H1 (cell line): ENCODE results near the gene LRPAP1. TPM values are rescaled to one million over a fixed set of nuclear protein-coding genes. Genes with fewer than 3 reads are reported as not detected.

Source experiments
- CTCF ChIA-PET: fragments of 300-600 bp; sonication (Branson Sonifier 250); formaldehyde crosslinking; loops from one replicate; lab custom pipeline; 2021; ENCODE audit not compliant: partially characterized antibody; lab: Charles Lee
- POLR2A ChIA-PET: fragments of 300-600 bp; sonication (Branson Sonifier 250); formaldehyde crosslinking; loops from one replicate; lab custom pipeline; 2021; ENCODE audit warnings: inconsistent platforms; ENCODE audit not compliant: partially characterized antibody; lab: Charles Lee
- DNase-seq, 2 experiments: peaks; one replicate each; pipeline versions ENCODE4 v3.0.0 to v3.0.0-alpha.2; 2010 to 2022; ENCODE audit warnings: low spot score in 2 of 2, low read depth in 1 of 2, mixed read lengths in 1 of 2
- FAIRE-seq: peaks from 2 replicates; lab custom pipeline; 2011; peaks lifted over from hg19 to GRCh38; lab: Jason Lieb, UNC
- H2AFZ ChIP-seq: 2 replicates; pipeline ENCODE4 v1.8.1; 2012; ENCODE audit warnings: low read length, inconsistent platforms
- H2AK5ac ChIP-seq: 2 replicates; pipeline ENCODE4 v1.6.1; 2013; ENCODE audit warnings: low read depth, low read length
- H2BK120ac ChIP-seq: replicated peaks from 2 replicates; pipeline ENCODE3; 2013; ENCODE audit warnings: low read depth, low read length, inconsistent platforms
- H2BK12ac ChIP-seq: 2 replicates; pipeline ENCODE4 v1.6.1; 2013; ENCODE audit warnings: low read depth, low read length
- H2BK15ac ChIP-seq: 2 replicates; pipeline ENCODE4 v1.6.1; 2013; ENCODE audit warnings: low read length
- H2BK20ac ChIP-seq: 2 replicates; pipeline ENCODE4 v1.6.1; 2013; ENCODE audit warnings: low read length
- H2BK5ac ChIP-seq: 2 replicates; pipeline ENCODE4 v1.6.1; 2013; ENCODE audit warnings: low read depth, low read length
- H3K14ac ChIP-seq: 2 replicates; pipeline ENCODE4 v1.6.1; 2013; ENCODE audit warnings: inconsistent platforms; ENCODE audit not compliant: insufficient read length
- H3K18ac ChIP-seq: 2 replicates; pipeline ENCODE4 v1.6.1; 2013; ENCODE audit warnings: low read length; ENCODE audit errors: extremely low read depth
- H3K23ac ChIP-seq: 2 replicates; pipeline ENCODE4 v1.6.1; 2013; ENCODE audit warnings: inconsistent platforms; ENCODE audit not compliant: insufficient read length
- H3K23me2 ChIP-seq: 2 replicates; pipeline ENCODE4 v1.6.1; 2013; ENCODE audit warnings: low read depth, low read length
- H3K27ac ChIP-seq: 2 replicates; pipeline ENCODE4 v1.6.1; 2011; ENCODE audit warnings: low read depth, low read length, inconsistent platforms
- H3K27me3 ChIP-seq, 4 experiments: replicated peaks in 1 of 4; 1 replicate in 1 of 4; 2 replicates in 3 of 4; pipeline versions ENCODE4 v1.6.1 to v1.8.1; 2011 to 2013; ENCODE audit warnings: low read length in 3 of 4, mild to moderate bottlenecking in 3 of 4, inconsistent platforms in 2 of 4, mixed read lengths in 2 of 4, moderate library complexity in 1 of 4; ENCODE audit not compliant: control insufficient read depth in 3 of 4, insufficient read depth in 3 of 4; ENCODE audit errors: extremely low read depth in 1 of 4
- H3K36me3 ChIP-seq, 4 experiments: 2 replicates each; pipeline versions ENCODE4 v1.6.1 to v1.8.1; 2011 to 2013; ENCODE audit warnings: mild to moderate bottlenecking in 4 of 4, low read length in 3 of 4, moderate library complexity in 2 of 4, control low read depth in 1 of 4, inconsistent platforms in 1 of 4; ENCODE audit not compliant: insufficient read depth in 4 of 4, control insufficient read depth in 2 of 4
- H3K4ac ChIP-seq: replicated peaks from 2 replicates; pipeline ENCODE3; 2013; ENCODE audit warnings: low read length, low read depth, mixed read lengths, inconsistent platforms; ENCODE audit not compliant: insufficient read length
- H3K4me1 ChIP-seq, 4 experiments: replicated peaks in 1 of 4; 1 replicate in 1 of 4; 2 replicates in 3 of 4; pipeline versions ENCODE4 v1.6.1 to v1.8.1; 2011 to 2013; ENCODE audit warnings: low read length in 3 of 4, inconsistent platforms in 2 of 4, mixed read lengths in 1 of 4; ENCODE audit not compliant: insufficient read depth in 4 of 4, control insufficient read depth in 3 of 4
- H3K4me2 ChIP-seq, 2 experiments: 2 replicates each; pipeline versions ENCODE4 v1.6.1 to v1.8.1; 2011 to 2013; ENCODE audit warnings: low read depth in 2 of 2, low read length in 2 of 2, control low read depth in 1 of 2, inconsistent platforms in 1 of 2, mild to moderate bottlenecking in 1 of 2; ENCODE audit not compliant: insufficient read depth in 1 of 2
- H3K4me3 ChIP-seq, 4 experiments: fragments of 200-600, 300-600 bp in 1 of 4; sonication (generic), shearing (Covaris generic), sonication (Bioruptor Twin) in 1 of 4; 2 replicates each; pipeline versions ENCODE4 v1.5.1 to v1.8.1; 2011 to 2016; ENCODE audit warnings: low read length in 4 of 4, low read depth in 3 of 4, control low read depth in 2 of 4, inconsistent platforms in 2 of 4, mild to moderate bottlenecking in 2 of 4, mixed read lengths in 1 of 4, moderate library complexity in 1 of 4; ENCODE audit not compliant: insufficient read depth in 2 of 4; ENCODE audit errors: extremely low read depth in 1 of 4
- H3K56ac ChIP-seq: replicated peaks from 2 replicates; pipeline ENCODE3; 2013; ENCODE audit warnings: low read depth, mild to moderate bottlenecking, mixed read lengths, low read length, inconsistent platforms; ENCODE audit not compliant: insufficient read length
- H3K79me1 ChIP-seq: 2 replicates; pipeline ENCODE4 v1.6.1; 2013; ENCODE audit warnings: low read depth, low read length, control low read depth
- H3K79me2 ChIP-seq, 2 experiments: 2 replicates each; pipeline versions ENCODE4 v1.6.1 to v1.8.1; 2012 to 2013; ENCODE audit warnings: low read length in 2 of 2, mild to moderate bottlenecking in 2 of 2, inconsistent platforms in 1 of 2; ENCODE audit not compliant: insufficient read depth in 2 of 2, control insufficient read depth in 1 of 2
- H3K9ac ChIP-seq, 4 experiments: replicated peaks in 1 of 4; 1 replicate in 1 of 4; 2 replicates in 3 of 4; pipeline versions ENCODE4 v1.6.1 to v1.8.1; 2011 to 2013; ENCODE audit warnings: low read depth in 3 of 4, low read length in 3 of 4, control low read depth in 2 of 4, mild to moderate bottlenecking in 2 of 4, moderate library complexity in 2 of 4, inconsistent platforms in 1 of 4; ENCODE audit errors: extremely low read depth in 1 of 4
- H3K9me3 ChIP-seq, 2 experiments: 2 replicates each; pipeline versions ENCODE4 v1.6.1 to v1.8.1; 2012 to 2013; ENCODE audit warnings: mild to moderate bottlenecking in 2 of 2, moderate library complexity in 2 of 2, control low read depth in 1 of 2, inconsistent platforms in 1 of 2, low read depth in 1 of 2, low read length in 1 of 2, mixed read lengths in 1 of 2; ENCODE audit not compliant: insufficient read depth in 2 of 2
- H4K20me1 ChIP-seq, 2 experiments: replicated peaks in 1 of 2; 2 replicates each; pipeline versions ENCODE3 to v1.8.1; 2011 to 2013; ENCODE audit warnings: inconsistent platforms in 2 of 2, low read length in 2 of 2, mild to moderate bottlenecking in 1 of 2; ENCODE audit not compliant: insufficient read depth in 2 of 2, control insufficient read depth in 1 of 2
- H4K5ac ChIP-seq: 2 replicates; pipeline ENCODE4 v1.6.1; 2013; ENCODE audit warnings: low read length, low read depth, mixed read lengths, inconsistent platforms; ENCODE audit not compliant: insufficient read length
- H4K8ac ChIP-seq: 2 replicates; pipeline ENCODE4 v1.8.0; 2013; ENCODE audit warnings: mild to moderate bottlenecking, moderate library complexity, low read length, inconsistent platforms; ENCODE audit not compliant: insufficient read depth; ENCODE audit errors: extremely low read depth
- H4K91ac ChIP-seq: replicated peaks from 2 replicates; pipeline ENCODE3; 2013; ENCODE audit warnings: low read length, mixed read lengths, inconsistent platforms; ENCODE audit not compliant: insufficient read length
- EZH2 ChIP-seq: fragments of 200-600 bp; sonication (generic); IDR thresholded peaks from 2 replicates; pipeline ENCODE4 v1.7.1; 2012; ENCODE audit warnings: low read depth, mild to moderate bottlenecking, moderate library complexity, low read length, inconsistent platforms; ENCODE audit not compliant: severe bottlenecking
- POLR2AphosphoS5 ChIP-seq: IDR thresholded peaks from 2 replicates; pipeline ENCODE4 v1.6.1; 2011; ENCODE audit warnings: low read depth, low read length
- POU5F1 ChIP-seq: IDR thresholded peaks from 2 replicates; pipeline ENCODE4 v1.6.1; 2011; ENCODE audit warnings: low read depth, mild to moderate bottlenecking, low read length, moderate library complexity
- RFX5 ChIP-seq: IDR thresholded peaks from 2 replicates; pipeline ENCODE4 v1.6.1; 2011; ENCODE audit warnings: low read depth, low read length, improper control_type of control experiment, borderline replicate concordance
- SP1 ChIP-seq: IDR thresholded peaks from 2 replicates; pipeline ENCODE4 v1.6.1; 2011; ENCODE audit warnings: low read depth, low read length
- TAF1 ChIP-seq: IDR thresholded peaks from 2 replicates; pipeline ENCODE4 v1.6.1; 2011; ENCODE audit warnings: mild to moderate bottlenecking, low read depth, low read length
- TBP ChIP-seq: IDR thresholded peaks from 2 replicates; pipeline ENCODE4 v1.6.1; 2011; ENCODE audit warnings: low read depth, low read length, improper control_type of control experiment
- TCF12 ChIP-seq: IDR thresholded peaks from 2 replicates; pipeline ENCODE4 v1.6.1; 2011; ENCODE audit warnings: low read depth, mild to moderate bottlenecking, low read length
- USF2 ChIP-seq: IDR thresholded peaks from 2 replicates; pipeline ENCODE4 v1.6.1; 2011; ENCODE audit warnings: low read length, improper control_type of control experiment
- YY1 ChIP-seq: IDR thresholded peaks from 2 replicates; pipeline ENCODE4 v1.6.1; 2011; ENCODE audit warnings: low read depth, mild to moderate bottlenecking, low read length
- ZNF274 ChIP-seq: IDR thresholded peaks from 2 replicates; pipeline ENCODE4 v1.7.0; 2012; ENCODE audit warnings: low read length, borderline replicate concordance; ENCODE audit errors: extremely low read depth
- WGBS, 2 experiments: shearing (Covaris generic) in 1 of 2; methylation state at CpG; one replicate each; pipeline versions ENCODE4 v1.1.6 to v1.1.7; 2013 to 2015; ENCODE audit warnings: low lambda C conversion rate in 2 of 2, mixed read lengths in 2 of 2, inconsistent platforms in 1 of 2, low coverage in 1 of 2, missing lambda C conversion rate in 1 of 2; ENCODE audit not compliant: insufficient replicate concordance in 2 of 2, insufficient coverage in 1 of 2, insufficient read length in 1 of 2; ENCODE audit errors: extremely low coverage in 1 of 2, missing lambda C conversion rate in 1 of 2; 5-methylcytosine and 5-hydroxymethylcytosine counted together
- polyA plus RNA-seq, 7 experiments: library from polyadenylated mRNA; depleted of rRNA in 3 of 7; stranded (reverse) in 5 of 7; unstranded in 2 of 7; fragments of >200 nt in 5 of 7; fragments of 200-250 nt in 2 of 7; gene quantifications; 1 replicate in 5 of 7; 2 replicates in 1 of 7; 4 replicates in 1 of 7; pipeline versions ENCODE4 v1.2.1 to v1.2.3, GENCODE V29; 2011 to 2013; ENCODE audit warnings: missing spikeins in 2 of 7, mixed read lengths in 2 of 7
- total RNA-seq: library from RNA; stranded (reverse); fragmentation: NEBNext Ultra II Directional; extraction: Animal tissue kit (Norgen Biotek cat#: 25700); gene quantifications from 2 replicates; pipeline ENCODE4 v1.2.1, GENCODE V29; 2021

LRPAP1 gene
- total and polyA plus RNA-seq, 2 of the 8 experiments (the other 6 are each of a cell fraction or from before 2014, with no cell fraction given): 31.1 to 101 TPM

- no peak overlapping the region for H2BK5ac ChIP-seq
- DNase-seq (no peak), FAIRE-seq (no peak)
- H4K8ac ChIP-seq: no peak overlapping the region
- H2BK12ac ChIP-seq: no peak overlapping the region
- no peak overlapping the region for H3K4ac ChIP-seq
- H3K4me3 ChIP-seq: no peak overlapping the region
- H2AK5ac ChIP-seq: 0 out of 2 replicates have a peak overlapping the region, but pooled peaks have one; percentile 82
- H3K79me2 ChIP-seq: no peaks in the 10 kb centered on the region
- H2BK20ac ChIP-seq: no peak overlapping the region
- no peak overlapping the region for H2AFZ ChIP-seq
- H3K36me3 ChIP-seq: no peaks in the 10 kb centered on the region
- H3K56ac ChIP-seq: no peak overlapping the region
- H4K20me1 ChIP-seq: peaks cover 4 to 22% of the 10 kb centered on the region in 2 experiments
- H3K79me1 ChIP-seq: no peaks in the 10 kb centered on the region
- H3K23me2 ChIP-seq: no peaks in the 10 kb centered on the region; the same call in 1 of the 2 replicates
- H3K14ac ChIP-seq: no peak overlapping the region
- WGBS, 2 experiments: 75% methylated on average over 16 of the region's 17 CpGs; no CpG with 5 or more reads in 1 of the 2 experiments
- H3K23ac ChIP-seq: no peak overlapping the region
- TF ChIP-seq TCF12 (no peak), POLR2AphosphoS5 (no peak), USF2 (no peak), YY1 (no peak), TAF1 (no peak), TBP (no peak), ZNF274 (no peak), SP1 (no peak), RFX5 (no peak), POU5F1 (no peak), EZH2 (no peak)
- H3K27ac ChIP-seq: no peak overlapping the region
- no peak overlapping the region for H2BK120ac ChIP-seq
- peaks cover 0 to 22% (median 13%) of the 10 kb centered on the region in 4 experiments; a peak in 5 of 7 replicates for H3K4me1 ChIP-seq
- CTCF ChIA-PET: interaction anchor here (0.6 to 2.6 kb wide), 5 partner anchors 11 to 48 kb away, joined by 3 to 25 read pairs (median 3); no protein-coding TSS in a partner anchor
- 0 out of 2 replicates have a peak overlapping the region, but pooled peaks have one; percentile 61 for H2BK15ac ChIP-seq
- H3K4me2 ChIP-seq: no peak overlapping the region
- no peak overlapping the region for H3K9ac ChIP-seq
- H4K5ac ChIP-seq: no peak overlapping the region
- H3K9me3 ChIP-seq: no peaks in the 10 kb centered on the region
- no peak overlapping the region for H3K18ac ChIP-seq
- H4K91ac ChIP-seq: no peak overlapping the region
- peaks cover 57 to 95% (median 92%) of the 10 kb centered on the region in 4 experiments for H3K27me3 ChIP-seq
- POLR2A ChIA-PET: interaction anchor here (0.7 to 1.4 kb wide), 3 partner anchors 9 to 39 kb away, joined by 3 read pairs; no protein-coding TSS in a partner anchor
Measured at GRCh38 chr4:3491681-3492405, 40.4 kb downstream of the LRPAP1 start.
